H1 (cell line): ENCODE results near the gene LRRFIP1. TPM values are rescaled to one million over a fixed set of nuclear protein-coding genes. Genes with fewer than 3 reads are reported as not detected.

Experiments
- CTCF ChIA-PET: fragments of 300-600 bp; sonication (Branson Sonifier 250); formaldehyde crosslinking; loops from one replicate; lab custom pipeline; 2021; ENCODE audit not compliant: partially characterized antibody; lab: Charles Lee
- POLR2A ChIA-PET: fragments of 300-600 bp; sonication (Branson Sonifier 250); formaldehyde crosslinking; loops from one replicate; lab custom pipeline; 2021; ENCODE audit warnings: inconsistent platforms; ENCODE audit not compliant: partially characterized antibody; lab: Charles Lee
- DNase-seq, 2 experiments: peaks; one replicate each; pipeline versions ENCODE4 v3.0.0 to v3.0.0-alpha.2; 2010 to 2022; ENCODE audit warnings: low spot score in 2 of 2, low read depth in 1 of 2, mixed read lengths in 1 of 2
- FAIRE-seq: peaks from 2 replicates; lab custom pipeline; 2011; peaks lifted over from hg19 to GRCh38; lab: Jason Lieb, UNC
- H2AFZ ChIP-seq: 2 replicates; pipeline ENCODE4 v1.8.1; 2012; ENCODE audit warnings: low read length, inconsistent platforms
- H2AK5ac ChIP-seq: 2 replicates; pipeline ENCODE4 v1.6.1; 2013; ENCODE audit warnings: low read depth, low read length
- H2BK120ac ChIP-seq: replicated peaks from 2 replicates; pipeline ENCODE3; 2013; ENCODE audit warnings: low read depth, low read length, inconsistent platforms
- H2BK12ac ChIP-seq: 2 replicates; pipeline ENCODE4 v1.6.1; 2013; ENCODE audit warnings: low read depth, low read length
- H2BK15ac ChIP-seq: 2 replicates; pipeline ENCODE4 v1.6.1; 2013; ENCODE audit warnings: low read length
- H2BK20ac ChIP-seq: 2 replicates; pipeline ENCODE4 v1.6.1; 2013; ENCODE audit warnings: low read length
- H2BK5ac ChIP-seq: 2 replicates; pipeline ENCODE4 v1.6.1; 2013; ENCODE audit warnings: low read depth, low read length
- H3K14ac ChIP-seq: 2 replicates; pipeline ENCODE4 v1.6.1; 2013; ENCODE audit warnings: inconsistent platforms; ENCODE audit not compliant: insufficient read length
- H3K18ac ChIP-seq: 2 replicates; pipeline ENCODE4 v1.6.1; 2013; ENCODE audit warnings: low read length; ENCODE audit errors: extremely low read depth
- H3K23ac ChIP-seq: 2 replicates; pipeline ENCODE4 v1.6.1; 2013; ENCODE audit warnings: inconsistent platforms; ENCODE audit not compliant: insufficient read length
- H3K23me2 ChIP-seq: 2 replicates; pipeline ENCODE4 v1.6.1; 2013; ENCODE audit warnings: low read depth, low read length
- H3K27ac ChIP-seq: 2 replicates; pipeline ENCODE4 v1.6.1; 2011; ENCODE audit warnings: low read depth, low read length, inconsistent platforms
- H3K27me3 ChIP-seq, 4 experiments: replicated peaks in 1 of 4; 1 replicate in 1 of 4; 2 replicates in 3 of 4; pipeline versions ENCODE4 v1.6.1 to v1.8.1; 2011 to 2013; ENCODE audit warnings: low read length in 3 of 4, mild to moderate bottlenecking in 3 of 4, inconsistent platforms in 2 of 4, mixed read lengths in 2 of 4, moderate library complexity in 1 of 4; ENCODE audit not compliant: control insufficient read depth in 3 of 4, insufficient read depth in 3 of 4; ENCODE audit errors: extremely low read depth in 1 of 4
- H3K36me3 ChIP-seq, 4 experiments: 2 replicates each; pipeline versions ENCODE4 v1.6.1 to v1.8.1; 2011 to 2013; ENCODE audit warnings: mild to moderate bottlenecking in 4 of 4, low read length in 3 of 4, moderate library complexity in 2 of 4, control low read depth in 1 of 4, inconsistent platforms in 1 of 4; ENCODE audit not compliant: insufficient read depth in 4 of 4, control insufficient read depth in 2 of 4
- H3K4ac ChIP-seq: replicated peaks from 2 replicates; pipeline ENCODE3; 2013; ENCODE audit warnings: low read length, low read depth, mixed read lengths, inconsistent platforms; ENCODE audit not compliant: insufficient read length
- H3K4me1 ChIP-seq, 4 experiments: replicated peaks in 1 of 4; 1 replicate in 1 of 4; 2 replicates in 3 of 4; pipeline versions ENCODE4 v1.6.1 to v1.8.1; 2011 to 2013; ENCODE audit warnings: low read length in 3 of 4, inconsistent platforms in 2 of 4, mixed read lengths in 1 of 4; ENCODE audit not compliant: insufficient read depth in 4 of 4, control insufficient read depth in 3 of 4
- H3K4me2 ChIP-seq, 2 experiments: 2 replicates each; pipeline versions ENCODE4 v1.6.1 to v1.8.1; 2011 to 2013; ENCODE audit warnings: low read depth in 2 of 2, low read length in 2 of 2, control low read depth in 1 of 2, inconsistent platforms in 1 of 2, mild to moderate bottlenecking in 1 of 2; ENCODE audit not compliant: insufficient read depth in 1 of 2
- H3K4me3 ChIP-seq, 4 experiments: fragments of 200-600, 300-600 bp in 1 of 4; sonication (generic), shearing (Covaris generic), sonication (Bioruptor Twin) in 1 of 4; 2 replicates each; pipeline versions ENCODE4 v1.5.1 to v1.8.1; 2011 to 2016; ENCODE audit warnings: low read length in 4 of 4, low read depth in 3 of 4, control low read depth in 2 of 4, inconsistent platforms in 2 of 4, mild to moderate bottlenecking in 2 of 4, mixed read lengths in 1 of 4, moderate library complexity in 1 of 4; ENCODE audit not compliant: insufficient read depth in 2 of 4; ENCODE audit errors: extremely low read depth in 1 of 4
- H3K56ac ChIP-seq: replicated peaks from 2 replicates; pipeline ENCODE3; 2013; ENCODE audit warnings: low read depth, mild to moderate bottlenecking, mixed read lengths, low read length, inconsistent platforms; ENCODE audit not compliant: insufficient read length
- H3K79me1 ChIP-seq: 2 replicates; pipeline ENCODE4 v1.6.1; 2013; ENCODE audit warnings: low read depth, low read length, control low read depth
- H3K79me2 ChIP-seq, 2 experiments: 2 replicates each; pipeline versions ENCODE4 v1.6.1 to v1.8.1; 2012 to 2013; ENCODE audit warnings: low read length in 2 of 2, mild to moderate bottlenecking in 2 of 2, inconsistent platforms in 1 of 2; ENCODE audit not compliant: insufficient read depth in 2 of 2, control insufficient read depth in 1 of 2
- H3K9ac ChIP-seq, 4 experiments: replicated peaks in 1 of 4; 1 replicate in 1 of 4; 2 replicates in 3 of 4; pipeline versions ENCODE4 v1.6.1 to v1.8.1; 2011 to 2013; ENCODE audit warnings: low read depth in 3 of 4, low read length in 3 of 4, control low read depth in 2 of 4, mild to moderate bottlenecking in 2 of 4, moderate library complexity in 2 of 4, inconsistent platforms in 1 of 4; ENCODE audit errors: extremely low read depth in 1 of 4
- H3K9me3 ChIP-seq, 2 experiments: 2 replicates each; pipeline versions ENCODE4 v1.6.1 to v1.8.1; 2012 to 2013; ENCODE audit warnings: mild to moderate bottlenecking in 2 of 2, moderate library complexity in 2 of 2, control low read depth in 1 of 2, inconsistent platforms in 1 of 2, low read depth in 1 of 2, low read length in 1 of 2, mixed read lengths in 1 of 2; ENCODE audit not compliant: insufficient read depth in 2 of 2
- H4K20me1 ChIP-seq, 2 experiments: replicated peaks in 1 of 2; 2 replicates each; pipeline versions ENCODE3 to v1.8.1; 2011 to 2013; ENCODE audit warnings: inconsistent platforms in 2 of 2, low read length in 2 of 2, mild to moderate bottlenecking in 1 of 2; ENCODE audit not compliant: insufficient read depth in 2 of 2, control insufficient read depth in 1 of 2
- H4K5ac ChIP-seq: 2 replicates; pipeline ENCODE4 v1.6.1; 2013; ENCODE audit warnings: low read length, low read depth, mixed read lengths, inconsistent platforms; ENCODE audit not compliant: insufficient read length
- H4K8ac ChIP-seq: 2 replicates; pipeline ENCODE4 v1.8.0; 2013; ENCODE audit warnings: mild to moderate bottlenecking, moderate library complexity, low read length, inconsistent platforms; ENCODE audit not compliant: insufficient read depth; ENCODE audit errors: extremely low read depth
- H4K91ac ChIP-seq: replicated peaks from 2 replicates; pipeline ENCODE3; 2013; ENCODE audit warnings: low read length, mixed read lengths, inconsistent platforms; ENCODE audit not compliant: insufficient read length
- EP300 ChIP-seq, 2 experiments: IDR thresholded peaks; 1 replicate in 1 of 2; 2 replicates in 1 of 2; pipeline ENCODE4 v1.6.1; 2011 to 2012; ENCODE audit warnings: low read depth in 2 of 2, low read length in 2 of 2, mild to moderate bottlenecking in 2 of 2, borderline replicate concordance in 1 of 2, inconsistent platforms in 1 of 2, moderate library complexity in 1 of 2
- JUN ChIP-seq: IDR thresholded peaks from 2 replicates; pipeline ENCODE4 v1.6.1; 2011; ENCODE audit warnings: low read depth, mild to moderate bottlenecking, improper control_type of control experiment, low read length
- NRF1 ChIP-seq: IDR thresholded peaks from 2 replicates; pipeline ENCODE4 v1.6.1; 2011; ENCODE audit warnings: mild to moderate bottlenecking, low read depth, low read length, improper control_type of control experiment
- RBBP5 ChIP-seq: IDR thresholded peaks from 2 replicates; pipeline ENCODE4 v1.7.1; 2012; ENCODE audit warnings: low read depth, mild to moderate bottlenecking, inconsistent platforms, low read length, moderate library complexity, borderline replicate concordance
- WGBS, 2 experiments: shearing (Covaris generic) in 1 of 2; methylation state at CpG; one replicate each; pipeline versions ENCODE4 v1.1.6 to v1.1.7; 2013 to 2015; ENCODE audit warnings: low lambda C conversion rate in 2 of 2, mixed read lengths in 2 of 2, inconsistent platforms in 1 of 2, low coverage in 1 of 2, missing lambda C conversion rate in 1 of 2; ENCODE audit not compliant: insufficient replicate concordance in 2 of 2, insufficient coverage in 1 of 2, insufficient read length in 1 of 2; ENCODE audit errors: extremely low coverage in 1 of 2, missing lambda C conversion rate in 1 of 2; 5-methylcytosine and 5-hydroxymethylcytosine counted together
- polyA plus RNA-seq, 7 experiments: library from polyadenylated mRNA; depleted of rRNA in 3 of 7; stranded (reverse) in 5 of 7; unstranded in 2 of 7; fragments of >200 nt in 5 of 7; fragments of 200-250 nt in 2 of 7; gene quantifications; 1 replicate in 5 of 7; 2 replicates in 1 of 7; 4 replicates in 1 of 7; pipeline versions ENCODE4 v1.2.1 to v1.2.3, GENCODE V29; 2011 to 2013; ENCODE audit warnings: missing spikeins in 2 of 7, mixed read lengths in 2 of 7
- total RNA-seq: library from RNA; stranded (reverse); fragmentation: NEBNext Ultra II Directional; extraction: Animal tissue kit (Norgen Biotek cat#: 25700); gene quantifications from 2 replicates; pipeline ENCODE4 v1.2.1, GENCODE V29; 2021

The LRRFIP1 gene
- total and polyA plus RNA-seq, 2 of the 8 experiments (the other 6 are each of a cell fraction or from before 2014, with no cell fraction given) = 12.1 to 75.8 TPM

- CTCF ChIA-PET = interaction anchor here (1.0 to 8.1 kb wide), 13 partner anchors 11 to 272 kb away, joined by 3 to 130 read pairs (median 4); no protein-coding TSS in a partner anchor
- TF ChIP-seq JUN (no peak), EP300 (IDR thresholded peaks at IDR 0.05; ENCODE audit: borderline replicate concordance in 1 of 2, low read depth in 2 of 2, low read length in 2 of 2) (no peak), RBBP5 (no peak), NRF1 (no peak)
- Histone ChIP-seq H2BK12ac (no peak overlapping the region), H3K14ac (no peak overlapping the region), H3K18ac (no peak overlapping the region), H3K23ac (no peak overlapping the region), H4K8ac (no peak overlapping the region), H3K36me3 (no peaks in the 10 kb centered on the region; a peak in 1 of 8 replicates), H3K4me1 (peaks cover 0 to 10% (median 6%) of the 10 kb centered on the region in 4 experiments; a peak in 4 of 7 replicates), H3K4me3 (no peak overlapping the region), H4K5ac (no peak overlapping the region), H2AK5ac (no peak overlapping the region), H3K27ac (no peak overlapping the region), H3K23me2 (no peaks in the 10 kb centered on the region), H3K27me3 (no peaks in the 10 kb centered on the region), H4K91ac (no peak overlapping the region), H3K4ac (no peak overlapping the region), H4K20me1 (peaks cover 4 to 8% of the 10 kb centered on the region in 2 experiments), H2BK15ac (no peak overlapping the region), H2BK20ac (no peak overlapping the region), H2BK120ac (no peak overlapping the region), H2AFZ (no peak overlapping the region), H3K79me1 (peaks cover 9% of the 10 kb centered on the region), H3K9me3 (no peaks in the 10 kb centered on the region), H2BK5ac (no peak overlapping the region), H3K56ac (no peak overlapping the region), H3K4me2 (no peak overlapping the region), H3K79me2 (peaks cover 0 to 23% of the 10 kb centered on the region in 2 experiments; a peak in 1 of 4 replicates), H3K9ac (no peak overlapping the region)
- POLR2A ChIA-PET = interaction anchor here (1.3 to 1.5 kb wide), 2 partner anchors 9 to 17 kb away, joined by 3 read pairs; no protein-coding TSS in a partner anchor
- DNase-seq (no peak), FAIRE-seq (no peak)
- 94% methylated on average over 6 of the region's 6 CpGs; no CpG with 5 or more reads in 1 of the 2 experiments for WGBS, 2 experiments
Measured at GRCh38 chr2:237743024-237743423, 115.6 kb downstream of the LRRFIP1 start.
